WTC11 (cell line): ENCODE data around the gene PLXDC1. TPM values are rescaled to one million over a fixed set of nuclear protein-coding genes. Genes with fewer than 3 reads are reported as not detected.

Experiments used
- ATAC-seq: fragments of 200-7000 bp; cut with Tn5 transposase; 2 replicates; pipeline ENCODE4 v1.10.0; 2021; ENCODE audit warnings: mild to moderate bottlenecking, moderate library complexity
- CTCF ChIA-PET: fragments of 300-600 bp; sonication (Branson Sonifier 250); formaldehyde crosslinking; loops from one replicate; lab custom pipeline; 2021; ENCODE audit warnings: antibody characterized with exemption; lab: Charles Lee
- POLR2A ChIA-PET: fragments of 350-600 bp; sonication (Branson Sonifier 250); formaldehyde crosslinking; loops from one replicate; lab custom pipeline; 2021; ENCODE audit warnings: antibody characterized with exemption; lab: Charles Lee
- DNase-seq: peaks from one replicate; pipeline ENCODE4 v3.0.0; 2021; ENCODE audit warnings: low spot score
- H3K27ac Mint-ChIP-seq: 2 replicates; pipeline ENCODE4 v1.8.0; 2021; ENCODE audit warnings: mixed read lengths
- H3K27me3 Mint-ChIP-seq: 2 replicates; pipeline ENCODE4 v1.8.0; 2021; ENCODE audit warnings: low read depth, mild to moderate bottlenecking, moderate library complexity, mixed read lengths
- H3K36me3 Mint-ChIP-seq: 2 replicates; pipeline ENCODE4 v1.8.0; 2021; ENCODE audit warnings: mixed read lengths
- H3K4me1 Mint-ChIP-seq: 2 replicates; pipeline ENCODE4 v1.8.0; 2022; ENCODE audit warnings: mixed read lengths
- H3K4me3 Mint-ChIP-seq: 2 replicates; pipeline ENCODE4 v1.8.0; 2021; ENCODE audit warnings: mild to moderate bottlenecking, moderate library complexity, mixed read lengths
- H3K9me3 Mint-ChIP-seq: 2 replicates; pipeline ENCODE4 v1.8.0; 2021; ENCODE audit warnings: mixed read lengths
- AFF4 ChIP-seq: sonication (generic); formaldehyde crosslinking; IDR thresholded peaks from 2 replicates; pipeline ENCODE4 v1.8.1; 2023; ENCODE audit warnings: mild to moderate bottlenecking, missing genetic modification reagents, borderline replicate concordance
- ARID4B ChIP-seq: sonication (generic); formaldehyde crosslinking; IDR thresholded peaks from 2 replicates; pipeline ENCODE4 v1.8.0; 2023; ENCODE audit warnings: missing genetic modification reagents, mild to moderate bottlenecking, borderline replicate concordance
- ATF3 ChIP-seq: sonication (generic); formaldehyde crosslinking; conservative IDR thresholded peaks from 2 replicates; pipeline ENCODE4 v1.8.1; 2022; ENCODE audit warnings: mild to moderate bottlenecking, missing genetic modification reagents
- CREM ChIP-seq: sonication (generic); formaldehyde crosslinking; IDR thresholded peaks from 2 replicates; pipeline ENCODE4 v1.8.1; 2022; ENCODE audit warnings: mild to moderate bottlenecking, missing genetic modification reagents, moderate library complexity
- E2F1 ChIP-seq: sonication (generic); formaldehyde crosslinking; IDR thresholded peaks from 2 replicates; pipeline ENCODE4 v1.8.0; 2022; ENCODE audit warnings: mild to moderate bottlenecking, missing genetic modification reagents
- EMX1 ChIP-seq: fragments of 250-450 bp; sonication (Bioruptor Pico); IDR thresholded peaks from 2 replicates; pipeline ENCODE4 v1.8.0; 2021; ENCODE audit warnings: mild to moderate bottlenecking
- FOXP4 ChIP-seq: sonication (generic); formaldehyde crosslinking; IDR thresholded peaks from 2 replicates; pipeline ENCODE4 v1.8.0; 2022; ENCODE audit warnings: mild to moderate bottlenecking, missing genetic modification reagents
- HMGA2 ChIP-seq: fragments of 250-450 bp; sonication (Bioruptor Pico); IDR thresholded peaks from 2 replicates; pipeline ENCODE4 v1.4.0; 2021; ENCODE audit warnings: mild to moderate bottlenecking, moderate library complexity
- IRF1 ChIP-seq: sonication (generic); formaldehyde crosslinking; IDR thresholded peaks from 2 replicates; pipeline ENCODE4 v1.8.0; 2023; ENCODE audit warnings: missing genetic modification reagents
- NFE2L1 ChIP-seq: sonication (generic); formaldehyde crosslinking; IDR thresholded peaks from 2 replicates; pipeline ENCODE4 v1.8.1; 2023; ENCODE audit warnings: missing genetic modification reagents
- NFYB ChIP-seq: sonication (generic); formaldehyde crosslinking; conservative IDR thresholded peaks from 2 replicates; pipeline ENCODE4 v1.8.0; 2022; ENCODE audit warnings: low read depth, missing genetic modification reagents
- NR1H2 ChIP-seq: sonication (generic); formaldehyde crosslinking; IDR thresholded peaks from 2 replicates; pipeline ENCODE4 v1.9.0; 2021; ENCODE audit warnings: mild to moderate bottlenecking, moderate library complexity, missing genetic modification reagents
- NR2C2 ChIP-seq: sonication (generic); formaldehyde crosslinking; IDR thresholded peaks from 2 replicates; pipeline ENCODE4 v1.8.0; 2022; ENCODE audit warnings: mild to moderate bottlenecking, missing genetic modification reagents
- USF1 ChIP-seq: sonication (generic); formaldehyde crosslinking; IDR thresholded peaks from 2 replicates; pipeline ENCODE4 v1.8.0; 2022; ENCODE audit warnings: mild to moderate bottlenecking, missing genetic modification reagents
- ZNF396 ChIP-seq: fragments of 250-450 bp; sonication (Bioruptor Pico); IDR thresholded peaks from 2 replicates; pipeline ENCODE4 v1.8.0; 2021; ENCODE audit warnings: mild to moderate bottlenecking, moderate library complexity, borderline replicate concordance
- ZNF423 ChIP-seq: fragments of 250-450 bp; sonication (Bioruptor Pico); IDR thresholded peaks from 2 replicates; pipeline ENCODE4 v2.1.2; 2022; ENCODE audit warnings: mild to moderate bottlenecking, moderate library complexity
- ZNF512 ChIP-seq: sonication (generic); formaldehyde crosslinking; IDR thresholded peaks from 2 replicates; pipeline ENCODE4 v1.8.1; 2022; ENCODE audit warnings: missing genetic modification reagents, borderline replicate concordance
- total RNA-seq: library from RNA; stranded (reverse); gene quantifications from 3 replicates; pipeline ENCODE4 v1.2.3, GENCODE V29; 2021

Gene PLXDC1
- total RNA-seq, 1 experiment from 2014 or later, result 5.4 TPM

- no peak for TF ChIP-seq ZNF396 (CRISPR knock-in tag)
- H3K9me3 Mint-ChIP-seq, result no peaks in the 10 kb centered on the region
- no peaks in the 10 kb centered on the region; the same call in 1 of the 2 replicates for H3K27me3 Mint-ChIP-seq
- H3K4me3 Mint-ChIP-seq, result no peak overlapping the region
- peaks cover 26% of the 10 kb centered on the region for H3K4me1 Mint-ChIP-seq
- no peaks in the 10 kb centered on the region for H3K36me3 Mint-ChIP-seq
- H3K27ac Mint-ChIP-seq, result no peak overlapping the region
- ChIA-PET CTCF (interaction anchor here (0.6 to 2.0 kb wide), 6 partner anchors 11 to 172 kb away, joined by 3 to 6 read pairs (median 3); partner anchors contain the start of gene LASP1NB), POLR2A (no interaction called here)
- ATAC-seq (no peak), DNase-seq (no peak)
These were observed 53.9 kb downstream of the PLXDC1 start for GRCh38 chr17:39097537-39097936.

- H3K4me1 Mint-ChIP-seq, result peaks cover 30% of the 10 kb centered on the region
- H3K4me3 Mint-ChIP-seq, result no peak overlapping the region
- ChIA-PET CTCF (interaction anchor here (0.6 to 2.0 kb wide), 5 partner anchors 11 to 171 kb away, joined by 3 to 6 read pairs (median 3); partner anchors contain the start of gene LASP1NB), POLR2A (no interaction called here)
- DNase-seq (no peak), ATAC-seq (no peak)
- no peaks in the 10 kb centered on the region for H3K9me3 Mint-ChIP-seq
- H3K27me3 Mint-ChIP-seq, result no peaks in the 10 kb centered on the region; the same call in 1 of the 2 replicates
- H3K27ac Mint-ChIP-seq, result no peak overlapping the region
- H3K36me3 Mint-ChIP-seq, result no peaks in the 10 kb centered on the region
- TF ChIP-seq NR1H2 (no peak), E2F1 (CRISPR knock-in tag) (no peak), NFE2L1 (no peak), IRF1 (no peak), NR2C2 (CRISPR knock-in tag) (no peak), HMGA2 (CRISPR knock-in tag) (no peak), ZNF423 (no peak), ZNF512 (CRISPR knock-in tag) (no peak), USF1 (CRISPR knock-in tag) (no peak), EMX1 (CRISPR knock-in tag) (no peak), ATF3 (CRISPR knock-in tag) (no peak), CREM (CRISPR knock-in tag) (no peak), AFF4 (CRISPR knock-in tag) (no peak), ARID4B (CRISPR knock-in tag) (no peak), NFYB (CRISPR knock-in tag) (no peak), FOXP4 (no peak)
These were observed 54.3 kb downstream of the PLXDC1 start for GRCh38 chr17:39097150-39097519.
